GM19467 (cell line): ENCODE measurements around the gene CXCL1.
"Not testable (repeated sequence)": the region's sequence is repeated elsewhere in the genome, so short reads cannot be mapped to it uniquely, and the experiment has no call there.

Experiments
- ATAC-seq: cut with Tn5 transposase; IDR thresholded peaks from one replicate; pipeline ENCODE4 v1.9.1; 2021; ENCODE audit warnings: mild to moderate bottlenecking, moderate library complexity; ENCODE audit not compliant: unreplicated experiment

CXCL1 gene

DNA sequence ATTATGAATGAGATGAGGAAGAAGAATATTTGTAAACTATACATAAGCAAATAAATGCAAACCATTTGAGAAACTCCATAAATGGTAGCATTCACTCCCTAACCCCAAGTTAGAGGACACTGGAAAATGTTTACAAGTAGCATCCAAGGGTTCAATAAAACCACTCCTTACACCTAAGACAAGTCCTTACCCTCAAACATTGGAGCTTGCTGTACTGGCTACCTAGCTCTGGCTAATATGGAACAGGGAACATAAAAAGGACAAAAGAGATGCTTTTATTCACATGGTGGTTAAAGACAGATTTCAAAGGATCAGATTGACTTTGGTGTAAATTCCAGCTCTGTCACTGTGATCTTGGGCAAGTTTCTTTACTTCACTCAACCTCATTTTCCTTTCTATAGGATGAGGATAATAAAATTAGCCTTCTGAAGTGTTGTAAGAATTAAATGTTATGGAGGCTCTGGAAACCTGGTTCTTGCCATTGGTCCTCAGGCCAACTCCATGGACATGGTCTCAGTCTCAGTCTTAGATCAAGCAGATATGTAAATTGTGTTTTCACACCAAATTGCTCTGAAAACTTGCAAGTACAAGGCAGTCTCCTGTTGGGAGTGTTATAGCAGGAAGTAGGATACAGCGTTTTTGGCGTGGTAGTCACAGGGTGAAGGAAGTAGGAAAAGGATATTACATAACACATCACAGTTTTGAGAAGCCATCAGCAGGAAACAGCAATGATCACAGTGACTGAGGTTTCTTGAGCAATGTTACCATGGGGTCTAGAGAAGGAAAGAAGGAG, 3.3 kb downstream of the CXCL1 start:
- no peak for ATAC-seq

GRCh38 chr4:73874386-73874785, 5.2 kb downstream of the CXCL1 start:
- no peak for ATAC-seq

DNA sequence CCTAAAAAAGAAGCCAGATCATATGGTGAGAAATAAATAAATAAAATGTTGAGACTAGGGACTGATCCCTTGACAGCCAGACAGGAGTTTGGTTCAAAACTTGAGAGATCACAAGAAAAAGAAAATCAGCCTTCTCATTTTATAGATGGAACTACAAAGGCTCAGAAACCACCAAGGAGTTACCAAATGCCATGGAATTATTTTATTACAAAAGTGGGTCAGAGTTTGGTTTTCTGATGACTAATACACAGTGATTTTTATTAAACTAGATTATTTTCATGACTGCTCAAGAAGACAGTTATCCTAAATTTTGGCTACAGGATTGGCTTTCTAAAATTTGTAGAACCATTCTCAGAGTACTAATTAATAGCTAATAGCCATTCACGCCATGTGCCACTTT, 6.2 kb downstream of the CXCL1 start:
- no peak for ATAC-seq

DNA sequence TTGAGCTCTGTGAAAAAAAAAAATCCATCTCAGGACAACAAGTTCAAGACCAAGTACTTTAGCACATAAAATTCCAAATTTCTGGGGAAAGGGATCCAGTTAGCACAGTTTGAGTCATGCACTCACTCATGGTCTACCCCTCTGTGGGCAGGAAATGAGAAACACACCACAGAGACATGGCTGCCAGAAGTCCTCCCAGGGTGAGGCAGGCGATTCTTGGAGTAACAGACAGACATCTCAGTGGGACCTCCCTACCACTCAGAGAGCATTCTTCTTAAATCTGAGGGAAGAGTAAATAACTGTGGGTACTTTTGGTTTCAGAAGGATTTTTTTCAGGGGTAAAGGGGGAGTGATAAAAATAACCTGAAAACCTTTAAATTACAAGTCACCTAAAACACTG, 14.1 kb downstream of the CXCL1 start:
- no peak for ATAC-seq

GRCh38 chr4:73885574-73886267, 16.5 kb downstream of the CXCL1 start:
- ATAC-seq: no peak

DNA sequence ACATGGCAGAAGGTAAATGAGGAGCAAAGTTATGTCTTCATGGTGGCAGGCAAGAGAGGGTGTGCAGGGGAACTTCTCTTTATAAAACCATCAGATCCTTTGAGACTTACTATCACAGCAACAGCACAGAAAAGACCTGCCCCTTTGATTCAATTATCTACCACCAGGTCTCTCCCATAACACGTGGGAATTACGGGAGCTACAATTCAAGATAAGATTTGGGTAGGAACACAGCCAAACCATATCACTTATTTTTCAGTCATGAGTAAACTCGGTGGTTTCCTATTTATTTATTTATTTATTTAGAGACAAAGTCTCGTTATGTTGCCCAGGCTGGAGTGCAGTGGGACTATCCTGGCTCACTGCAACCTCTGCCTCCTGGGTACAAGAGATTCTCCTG, 22.1 kb downstream of the CXCL1 start:
- no peak for ATAC-seq

DNA sequence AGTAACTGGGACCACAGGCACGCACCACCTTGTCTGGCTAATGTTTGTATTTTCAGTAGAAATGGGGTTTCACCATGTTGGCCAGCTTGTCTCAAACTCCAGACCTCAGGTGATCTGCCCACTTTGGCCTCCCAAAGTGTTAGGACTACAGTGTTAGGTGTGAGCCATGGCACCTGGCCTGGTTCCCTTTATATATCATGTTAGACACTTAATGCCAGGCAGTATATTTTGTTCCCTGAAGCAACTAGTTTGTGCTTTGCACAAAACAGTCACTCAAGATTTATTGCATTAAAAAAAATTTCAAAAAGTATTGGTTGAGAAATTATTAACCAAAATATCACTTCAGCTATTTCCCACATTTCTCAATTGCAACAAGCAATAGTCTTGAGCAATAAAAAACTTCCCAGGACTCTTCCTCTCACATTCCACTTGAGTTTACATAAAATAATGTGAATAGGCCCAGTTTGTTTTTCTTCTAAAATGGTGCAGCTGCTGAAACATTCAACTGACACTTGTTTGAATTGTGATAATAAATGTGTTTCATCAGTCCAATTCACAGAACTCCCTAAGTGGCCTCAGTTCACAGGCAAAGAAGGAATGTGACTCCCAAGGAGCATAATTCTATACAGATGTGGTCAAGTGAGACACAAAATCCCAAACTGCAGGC, 22.7 kb downstream of the CXCL1 start:
- ATAC-seq: no peak

DNA sequence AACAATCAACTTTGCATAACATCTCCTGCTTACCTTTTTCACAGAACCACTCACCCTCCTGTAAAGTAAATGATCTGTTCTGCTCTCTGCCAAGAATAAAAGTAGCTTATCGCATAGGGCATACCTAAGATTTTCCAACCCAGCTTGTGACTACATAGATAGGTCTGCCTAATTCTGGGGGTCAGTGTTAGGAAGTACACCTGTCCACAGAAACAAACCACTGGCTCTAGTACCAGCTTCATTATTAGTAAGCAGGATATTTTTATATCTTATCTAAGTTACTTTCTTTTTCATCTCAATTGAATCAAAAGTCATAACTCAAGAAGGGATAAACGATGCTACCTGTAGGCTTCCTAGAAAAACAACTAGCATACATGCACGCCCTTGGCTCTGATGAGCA, 23.8 kb downstream of the CXCL1 start:
- ATAC-seq: no peak

- ATAC-seq: no peak
Observed at GRCh38 chr4:73894001-73894400, 24.8 kb downstream of the CXCL1 start.

DNA sequence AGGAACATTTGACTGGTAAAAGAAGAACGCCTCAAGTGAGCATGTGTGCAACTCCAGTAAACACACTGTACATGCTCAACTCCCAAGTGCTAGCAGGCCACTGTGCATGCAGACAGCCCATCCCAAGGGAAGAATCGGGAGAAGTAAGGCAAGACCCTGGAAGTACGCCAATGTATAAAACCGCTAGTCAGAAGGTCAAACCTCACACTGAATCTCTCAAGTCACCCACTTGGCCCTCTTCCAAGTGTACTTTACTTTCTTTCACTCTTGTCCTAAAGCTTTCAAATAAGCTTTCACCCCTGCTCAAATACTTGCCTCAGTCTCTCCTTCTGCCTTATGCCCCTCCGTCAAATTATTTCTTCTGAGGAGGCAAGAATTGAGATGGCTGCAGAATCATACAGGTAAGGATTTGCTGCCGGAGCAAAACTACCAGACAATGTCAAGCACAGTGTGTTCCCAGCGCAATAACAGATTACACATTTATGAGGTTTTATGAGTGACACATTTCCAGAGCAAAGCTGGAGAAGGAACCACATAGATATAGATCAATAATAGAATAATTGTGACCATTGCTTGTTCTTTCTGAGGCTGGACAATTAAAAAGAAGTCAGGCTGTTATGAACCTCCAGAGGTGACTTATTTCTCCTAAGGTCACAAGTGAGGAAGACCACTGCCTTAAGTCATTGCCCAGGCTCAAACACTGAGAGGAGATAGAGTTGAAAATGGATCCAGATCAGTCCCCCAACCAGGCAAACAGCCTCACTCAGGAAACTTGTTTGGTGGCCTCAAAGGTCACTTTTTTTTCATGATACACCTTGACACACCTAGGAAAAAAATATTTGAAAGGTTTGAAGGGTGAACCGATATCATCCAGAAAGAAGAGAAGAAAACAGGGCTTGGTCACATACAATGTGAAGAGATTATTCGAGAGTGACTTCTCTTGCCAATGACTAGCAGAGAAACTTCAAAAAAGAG, 26.3 kb downstream of the CXCL1 start:
- ATAC-seq: no peak

DNA sequence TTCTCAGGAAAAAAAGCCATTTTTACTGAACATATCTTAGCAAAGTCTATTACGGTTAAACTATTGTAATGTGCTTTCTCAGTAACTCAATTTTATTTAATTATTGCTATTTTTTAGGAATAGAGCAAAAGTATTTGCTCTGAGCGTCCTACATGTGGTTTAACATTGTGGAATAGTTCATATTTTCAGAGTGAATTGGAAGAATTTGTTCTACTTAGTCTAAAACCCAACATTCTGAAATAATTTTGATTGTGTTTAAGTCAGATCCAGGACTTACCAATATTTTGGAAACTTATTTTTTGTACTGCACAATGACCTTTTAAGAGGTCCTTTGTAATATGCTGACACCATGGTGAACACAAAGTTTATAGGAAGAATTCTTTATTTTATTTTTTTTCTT, 27.2 kb downstream of the CXCL1 start:
- ATAC-seq: no peak

- ATAC-seq: no peak
Observed at GRCh38 chr4:73897380-73898136, 28.4 kb downstream of the CXCL1 start.

GRCh38 chr4:73899338-73899737, 30.1 kb downstream of the CXCL1 start:
- ATAC-seq: not testable (repeated sequence)

- no peak for ATAC-seq
Observed at GRCh38 chr4:73901031-73901430, 31.8 kb downstream of the CXCL1 start.

DNA sequence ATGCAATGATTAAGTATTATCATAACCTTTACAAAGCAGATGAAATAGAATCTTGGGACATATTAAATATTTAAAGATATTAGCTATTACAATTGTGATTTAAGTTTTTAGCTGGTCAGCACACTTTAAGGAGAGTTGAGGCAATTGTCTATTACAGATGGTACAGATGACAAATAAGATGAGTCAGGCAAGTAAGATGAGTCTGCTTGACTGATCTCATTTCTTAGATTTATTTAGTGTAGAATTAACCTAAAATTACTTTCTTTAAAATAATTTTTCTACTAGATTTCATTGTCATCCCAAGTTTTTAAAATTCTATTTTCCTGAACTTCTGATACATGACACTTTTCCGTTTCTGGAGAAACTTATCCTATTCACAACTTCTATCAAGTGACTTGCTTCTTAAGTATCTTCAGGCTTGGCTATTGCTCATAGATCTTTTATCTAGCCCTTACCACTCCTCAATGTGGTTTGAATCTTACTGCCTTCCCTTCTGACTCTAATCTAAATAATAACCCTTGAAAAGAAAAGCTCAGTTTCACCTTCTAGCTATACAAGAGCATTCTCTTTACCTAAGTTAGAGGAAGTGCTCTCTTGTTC, 32.9 kb downstream of the CXCL1 start:
- no peak for ATAC-seq

- no peak for ATAC-seq
Observed at GRCh38 chr4:73902817-73903547, 33.8 kb downstream of the CXCL1 start.

DNA sequence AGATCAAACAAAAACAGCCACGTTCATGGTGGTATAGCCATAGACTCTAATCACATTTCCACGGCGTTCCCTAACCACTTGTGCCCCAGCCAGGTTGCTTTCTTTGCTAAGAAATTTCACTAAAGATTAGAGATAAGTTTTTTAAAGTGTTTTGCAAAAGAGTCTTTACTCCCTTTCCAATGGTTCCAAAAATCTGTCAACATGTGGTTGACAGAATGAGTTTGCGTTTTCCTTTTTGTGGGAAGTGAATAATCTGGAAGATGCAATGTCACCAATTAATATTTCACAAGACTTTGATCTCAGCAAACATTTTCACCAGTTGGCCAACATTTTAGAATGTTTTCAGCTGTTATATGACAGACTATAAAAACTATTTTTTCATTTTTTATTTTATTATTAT, 35.3 kb downstream of the CXCL1 start:
- ATAC-seq: no peak

- ATAC-seq: no peak
Observed at GRCh38 chr4:73908965-73909364, 39.8 kb downstream of the CXCL1 start.

GRCh38 chr4:73911746-73912145, 42.6 kb downstream of the CXCL1 start:
- ATAC-seq: no peak
